Hepatocyte (in vitro differentiated cells): ENCODE data around the gene ADAMTSL5. TPM values are rescaled to one million over a fixed set of nuclear protein-coding genes. Genes with fewer than 3 reads are reported as not detected.

ENCODE experiments used
- DNase-seq: peaks from one replicate; pipeline ENCODE4 v3.0.0-alpha.2; 2016; ENCODE audit warnings: low spot score
- H2AFZ ChIP-seq: fragments of 200-600 bp; sonication (generic); 2 replicates; pipeline ENCODE4 v1.6.0; 2016; ENCODE audit warnings: antibody characterized with exemption, mild to moderate bottlenecking
- H3K27ac ChIP-seq: fragments of 200-600 bp; sonication (generic); 2 replicates; pipeline ENCODE4 v1.5.1; 2016; ENCODE audit warnings: mild to moderate bottlenecking
- H3K27me3 ChIP-seq: fragments of 200-600 bp; sonication (generic); 2 replicates; pipeline ENCODE4 v1.6.1; 2016
- H3K36me3 ChIP-seq: fragments of 200-600 bp; sonication (generic); replicated peaks from 2 replicates; pipeline ENCODE4 v1.5.1; 2016; ENCODE audit warnings: low read depth; ENCODE audit not compliant: insufficient read depth
- H3K4me1 ChIP-seq: fragments of 200-600 bp; sonication (generic); 2 replicates; pipeline ENCODE4 v1.5.1; 2016; ENCODE audit warnings: mild to moderate bottlenecking, moderate library complexity; ENCODE audit not compliant: insufficient read depth
- H3K4me2 ChIP-seq: fragments of 200-600 bp; sonication (generic); 2 replicates; pipeline ENCODE4 v1.6.0; 2016
- H3K4me3 ChIP-seq: fragments of 200-600 bp; sonication (generic); 2 replicates; pipeline ENCODE4 v1.5.1; 2016; ENCODE audit warnings: mild to moderate bottlenecking
- H3K79me2 ChIP-seq: fragments of 200-600 bp; sonication (generic); 2 replicates; pipeline ENCODE4 v1.6.0; 2017; ENCODE audit warnings: mild to moderate bottlenecking
- H3K9me2 ChIP-seq: fragments of 200-600 bp; sonication (generic); replicated peaks from 2 replicates; pipeline ENCODE4 v1.6.0; 2017; ENCODE audit warnings: mild to moderate bottlenecking; ENCODE audit not compliant: insufficient read depth
- H3K9me3 ChIP-seq: fragments of 200-600 bp; sonication (generic); 2 replicates; pipeline ENCODE4 v1.5.1; 2016; ENCODE audit warnings: low read depth, mild to moderate bottlenecking
- H4K20me1 ChIP-seq: fragments of 200-600 bp; sonication (generic); 2 replicates; pipeline ENCODE4 v1.6.0; 2016; ENCODE audit warnings: mild to moderate bottlenecking; ENCODE audit not compliant: insufficient read depth, poor library complexity, severe bottlenecking
- EZH2 ChIP-seq: fragments of 200-600 bp; sonication (generic); IDR thresholded peaks from 2 replicates; pipeline ENCODE4 v1.6.1; 2016; ENCODE audit warnings: antibody characterized with exemption, mild to moderate bottlenecking, borderline replicate concordance
- EZH2phosphoT487 ChIP-seq: fragments of 200-600 bp; sonication (generic); IDR thresholded peaks from one replicate; pipeline ENCODE4 v1.6.1; 2018; ENCODE audit warnings: antibody characterized with exemption, mild to moderate bottlenecking, low read depth, moderate library complexity; ENCODE audit not compliant: unreplicated experiment, severe bottlenecking
- WGBS: methylation state at CpG from one replicate; pipeline ENCODE4 v1.1.6; 2016; ENCODE audit warnings: low lambda C conversion rate; ENCODE audit errors: missing lambda C conversion rate; 5-methylcytosine and 5-hydroxymethylcytosine counted together
- polyA plus RNA-seq: library from polyadenylated mRNA; unstranded; fragments of >200 nt; fragmentation: Nextera tagmentation; extraction: Ambion mirVana; gene quantifications from 2 replicates; pipeline ENCODE4 v1.2.1, GENCODE V29; 2016
- total RNA-seq: library from RNA; depleted of rRNA; stranded (reverse); fragments of >200 nt; gene quantifications from 2 replicates; pipeline ENCODE4 v1.2.3, GENCODE V29; 2014
- TF ChIP-seq, protein P1 (sequence below): fragments of 200-600 bp; sonication (generic); IDR thresholded peaks from 2 replicates; pipeline ENCODE4 v1.5.1; 2016; ENCODE audit warnings: antibody characterized with exemption, mild to moderate bottlenecking; ENCODE audit not compliant: poor library complexity

The ADAMTSL5 gene
- total and polyA plus RNA-seq, 2 experiments from 2014 or later: 8.3 to 45.5 TPM

GRCh38 chr19:1489463-1490310, 23.1 kb downstream of the ADAMTSL5 start:
- Histone ChIP-seq H3K9me2 (no peaks in the 10 kb centered on the region), H3K4me3 (peak overlapping the region; percentile 62), H3K27ac (peak overlapping the region; percentile 86), H3K9me3 (no peaks in the 10 kb centered on the region), H2AFZ (peak overlapping the region; percentile 44), H3K79me2 (peaks cover 10% of the 10 kb centered on the region), H3K4me2 (peak overlapping the region; percentile 74), H3K36me3 (no peaks in the 10 kb centered on the region), H4K20me1 (no peaks in the 10 kb centered on the region), H3K27me3 (no peaks in the 10 kb centered on the region), H3K4me1 (peaks cover 21% of the 10 kb centered on the region)
- TF ChIP-seq, protein P1, sequence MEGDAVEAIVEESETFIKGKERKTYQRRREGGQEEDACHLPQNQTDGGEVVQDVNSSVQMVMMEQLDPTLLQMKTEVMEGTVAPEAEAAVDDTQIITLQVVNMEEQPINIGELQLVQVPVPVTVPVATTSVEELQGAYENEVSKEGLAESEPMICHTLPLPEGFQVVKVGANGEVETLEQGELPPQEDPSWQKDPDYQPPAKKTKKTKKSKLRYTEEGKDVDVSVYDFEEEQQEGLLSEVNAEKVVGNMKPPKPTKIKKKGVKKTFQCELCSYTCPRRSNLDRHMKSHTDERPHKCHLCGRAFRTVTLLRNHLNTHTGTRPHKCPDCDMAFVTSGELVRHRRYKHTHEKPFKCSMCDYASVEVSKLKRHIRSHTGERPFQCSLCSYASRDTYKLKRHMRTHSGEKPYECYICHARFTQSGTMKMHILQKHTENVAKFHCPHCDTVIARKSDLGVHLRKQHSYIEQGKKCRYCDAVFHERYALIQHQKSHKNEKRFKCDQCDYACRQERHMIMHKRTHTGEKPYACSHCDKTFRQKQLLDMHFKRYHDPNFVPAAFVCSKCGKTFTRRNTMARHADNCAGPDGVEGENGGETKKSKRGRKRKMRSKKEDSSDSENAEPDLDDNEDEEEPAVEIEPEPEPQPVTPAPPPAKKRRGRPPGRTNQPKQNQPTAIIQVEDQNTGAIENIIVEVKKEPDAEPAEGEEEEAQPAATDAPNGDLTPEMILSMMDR: no peak
- TF ChIP-seq EZH2: no peak
- TF ChIP-seq EZH2phosphoT487: no peak
- WGBS: 38% methylated on average over 33 of the region's 37 CpGs
- no peak for DNase-seq

- no peaks in the 10 kb centered on the region for H3K27me3 ChIP-seq
- no peaks in the 10 kb centered on the region for H3K9me2 ChIP-seq
- H3K4me1 ChIP-seq: peaks cover 15% of the 10 kb centered on the region
- TF ChIP-seq, protein P1: no peak
- TF ChIP-seq EZH2phosphoT487: no peak
- no peak for TF ChIP-seq EZH2
- no peaks in the 10 kb centered on the region for H3K36me3 ChIP-seq
- H3K4me3 ChIP-seq: no peak overlapping the region
- DNase-seq: no peak
- WGBS: 94% methylated on average over 11 of the region's 11 CpGs
- H3K79me2 ChIP-seq: peaks cover 10% of the 10 kb centered on the region
- H2AFZ ChIP-seq: no peak overlapping the region
- no peak overlapping the region for H3K4me2 ChIP-seq
- no peaks in the 10 kb centered on the region for H4K20me1 ChIP-seq
- no peak overlapping the region for H3K27ac ChIP-seq
- no peaks in the 10 kb centered on the region for H3K9me3 ChIP-seq
These were observed 24.6 kb downstream of the ADAMTSL5 start for GRCh38 chr19:1488282-1488601.

GRCh38 chr19:1487576-1488281, 25.1 kb downstream of the ADAMTSL5 start:
- H3K9me3 ChIP-seq: no peaks in the 10 kb centered on the region
- H4K20me1 ChIP-seq: no peaks in the 10 kb centered on the region
- no peaks in the 10 kb centered on the region for H3K9me2 ChIP-seq
- no peak overlapping the region for H3K27ac ChIP-seq
- DNase-seq: no peak
- no peak overlapping the region for H3K4me3 ChIP-seq
- peaks cover 13% of the 10 kb centered on the region for H3K4me1 ChIP-seq
- no peaks in the 10 kb centered on the region for H3K27me3 ChIP-seq
- no peak overlapping the region for H2AFZ ChIP-seq
- 96% methylated on average over 28 of the region's 40 CpGs for WGBS
- H3K36me3 ChIP-seq: no peaks in the 10 kb centered on the region
- no peak overlapping the region for H3K4me2 ChIP-seq
- TF ChIP-seq EZH2phosphoT487 (no peak), EZH2 (no peak)
- TF ChIP-seq, protein P1: no peak
- H3K79me2 ChIP-seq: peaks cover 10% of the 10 kb centered on the region
